Mucosa of descending colon (tissue), 3 donors: Measurements from ENCODE around the gene PPP1R37. TPM values are rescaled to one million over a fixed set of nuclear protein-coding genes. Genes with fewer than 3 reads are reported as not detected.
A peak's percentile ranks its signal among the peaks of the same experiment; 100 is the strongest.

Experiments used
- ATAC-seq: fragments of 200-7000 bp; cut with Tn5 transposase; one replicate; pipeline ENCODE4 v1.9.1; 2020; ENCODE audit warnings: mild to moderate bottlenecking, moderate library complexity
- DNase-seq, 3 donors: peaks; one replicate each; pipeline ENCODE4 v3.0.0-alpha.2; 2020
- H3K36me3 ChIP-seq: fragments of 200-600 bp; one replicate; pipeline ENCODE4 v1.8.0; 2021; ENCODE audit warnings: low read depth, mild to moderate bottlenecking
- H3K4me1 ChIP-seq: fragments of 200-600 bp; one replicate; pipeline ENCODE4 v1.8.0; 2021; ENCODE audit warnings: low read depth, mild to moderate bottlenecking
- H3K4me3 ChIP-seq: fragments of 200-600 bp; one replicate; pipeline ENCODE4 v1.8.0; 2021; ENCODE audit warnings: mild to moderate bottlenecking
- H3K9me3 ChIP-seq: fragments of 200-600 bp; one replicate; pipeline ENCODE4 v1.8.0; 2021; ENCODE audit warnings: mild to moderate bottlenecking
- intact Hi-C, 2 donors: fragments of 100-400 bp; cut with DNase I in 1 of 2; cut with micrococcal nuclease in 1 of 2; formaldehyde crosslinking; loops; one replicate each; pipeline versions ENCODE4 v1.11.0 to v1.11.1; 2022; cut with DNase I, micrococcal nuclease
- long read RNA-seq, 2 donors: library from polyadenylated mRNA; unstranded; transcript quantifications; one replicate each; pipeline ENCODE4 v2.0.0, GENCODE V29; 2019 to 2021
- total RNA-seq, 3 donors: library from RNA; stranded (reverse); fragmentation: NEBNext Ultra II Directional in 2 of 3; extraction: Animal tissue kit (Norgen Biotek cat#: 25700) in 2 of 3; gene quantifications; one replicate each; pipeline versions ENCODE4 v1.2.1 to v1.2.4, GENCODE V29; 2021 to 2023
- TF ChIP-seq, protein P1 (sequence below): fragments of 200-600 bp; IDR thresholded peaks from one replicate; pipeline ENCODE4 v1.8.0; 2022; ENCODE audit warnings: antibody characterized with exemption, mild to moderate bottlenecking
- donor health status: DM: no; HTN: no; CAD: no; lungs with moderate emphysema.
- donor health status: DM: no; HTN: no; CAD: no.
- donor health status: DM: no; HTN: yes; CAD: no.

The PPP1R37 gene, protein sequence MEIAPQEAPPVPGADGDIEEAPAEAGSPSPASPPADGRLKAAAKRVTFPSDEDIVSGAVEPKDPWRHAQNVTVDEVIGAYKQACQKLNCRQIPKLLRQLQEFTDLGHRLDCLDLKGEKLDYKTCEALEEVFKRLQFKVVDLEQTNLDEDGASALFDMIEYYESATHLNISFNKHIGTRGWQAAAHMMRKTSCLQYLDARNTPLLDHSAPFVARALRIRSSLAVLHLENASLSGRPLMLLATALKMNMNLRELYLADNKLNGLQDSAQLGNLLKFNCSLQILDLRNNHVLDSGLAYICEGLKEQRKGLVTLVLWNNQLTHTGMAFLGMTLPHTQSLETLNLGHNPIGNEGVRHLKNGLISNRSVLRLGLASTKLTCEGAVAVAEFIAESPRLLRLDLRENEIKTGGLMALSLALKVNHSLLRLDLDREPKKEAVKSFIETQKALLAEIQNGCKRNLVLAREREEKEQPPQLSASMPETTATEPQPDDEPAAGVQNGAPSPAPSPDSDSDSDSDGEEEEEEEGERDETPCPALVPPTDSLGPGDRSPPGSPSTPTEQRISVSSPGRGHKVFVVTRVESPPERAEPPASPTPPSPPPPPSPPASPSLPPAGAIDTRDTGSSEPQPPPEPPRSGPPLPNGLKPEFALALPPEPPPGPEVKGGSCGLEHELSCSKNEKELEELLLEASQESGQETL
- 10 to 100 TPM; 27.2 to 33.6 (median 31.7) TPM for total RNA-seq
- long read RNA-seq, donor 1, transcript PPP1R37-201 (13 exons, 3,163 nt): major isoform, 11 of 20 reads
- long read RNA-seq, donor 1, partial matches to known transcripts: 4 of 20 reads
- long read RNA-seq, donor 1, other reads (novel, unspliced or antisense): 5 of 20 reads
- long read RNA-seq, donor 2, partial matches to known transcripts: 0 of 1 reads
- long read RNA-seq, donor 2, other reads (novel, unspliced or antisense): 1 of 1 reads

DNA sequence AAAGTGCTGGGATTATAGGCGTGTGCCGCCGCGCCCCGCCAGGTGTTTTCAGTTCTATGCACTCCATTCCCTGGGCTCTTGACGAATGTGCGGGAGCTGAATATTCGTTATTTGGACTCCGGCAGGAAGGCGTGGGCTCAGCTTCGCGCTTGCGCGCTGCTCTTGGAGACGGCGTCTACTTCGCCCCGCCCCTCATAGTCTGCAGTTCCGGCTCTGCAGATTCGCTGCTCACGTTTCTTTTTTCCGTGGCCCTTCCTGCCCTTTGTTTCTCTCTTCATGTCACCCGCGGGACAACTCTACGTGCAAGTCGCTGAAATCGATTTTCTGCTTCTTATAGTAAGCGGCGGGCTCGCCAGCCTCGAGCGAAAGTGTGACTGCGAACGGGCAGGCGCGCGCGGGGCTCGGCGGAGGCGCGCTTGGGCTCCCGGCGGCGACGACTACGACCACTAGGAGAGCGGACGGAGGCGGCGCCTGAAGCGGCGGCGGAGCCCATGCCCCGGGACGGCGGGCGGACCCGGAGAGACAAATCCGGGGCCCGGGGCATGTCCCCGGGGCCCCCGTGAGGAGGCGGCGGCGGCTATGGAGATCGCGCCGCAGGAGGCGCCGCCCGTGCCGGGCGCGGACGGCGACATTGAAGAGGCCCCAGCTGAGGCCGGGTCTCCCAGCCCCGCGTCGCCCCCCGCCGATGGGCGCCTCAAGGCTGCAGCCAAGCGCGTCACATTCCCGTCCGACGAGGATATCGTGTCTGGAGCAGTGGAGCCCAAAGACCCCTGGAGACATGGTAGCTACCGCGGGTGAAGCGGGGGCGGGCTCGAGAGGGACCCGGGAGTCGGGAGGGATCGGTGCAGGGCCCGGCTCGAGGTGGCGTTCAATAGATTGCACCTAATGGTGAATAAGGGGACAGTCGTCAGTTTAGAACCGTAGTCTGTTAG, at the start of gene PPP1R37:
PPP1R37 (plus strand) TSS at position 433 of the 932 bp plus-strand sequence; CDS start at position 580, 147 bp downstream.
- DNase-seq (peak; percentile 93 to 97 (median 95)), ATAC-seq (peak; percentile 88)
- peaks cover 4% of the 10 kb centered on the region for H3K36me3 ChIP-seq
- intact Hi-C loops: no loop called here
- peaks cover 22% of the 10 kb centered on the region for H3K4me1 ChIP-seq
- H3K9me3 ChIP-seq: no peaks in the 10 kb centered on the region
- TF ChIP-seq, protein P1, sequence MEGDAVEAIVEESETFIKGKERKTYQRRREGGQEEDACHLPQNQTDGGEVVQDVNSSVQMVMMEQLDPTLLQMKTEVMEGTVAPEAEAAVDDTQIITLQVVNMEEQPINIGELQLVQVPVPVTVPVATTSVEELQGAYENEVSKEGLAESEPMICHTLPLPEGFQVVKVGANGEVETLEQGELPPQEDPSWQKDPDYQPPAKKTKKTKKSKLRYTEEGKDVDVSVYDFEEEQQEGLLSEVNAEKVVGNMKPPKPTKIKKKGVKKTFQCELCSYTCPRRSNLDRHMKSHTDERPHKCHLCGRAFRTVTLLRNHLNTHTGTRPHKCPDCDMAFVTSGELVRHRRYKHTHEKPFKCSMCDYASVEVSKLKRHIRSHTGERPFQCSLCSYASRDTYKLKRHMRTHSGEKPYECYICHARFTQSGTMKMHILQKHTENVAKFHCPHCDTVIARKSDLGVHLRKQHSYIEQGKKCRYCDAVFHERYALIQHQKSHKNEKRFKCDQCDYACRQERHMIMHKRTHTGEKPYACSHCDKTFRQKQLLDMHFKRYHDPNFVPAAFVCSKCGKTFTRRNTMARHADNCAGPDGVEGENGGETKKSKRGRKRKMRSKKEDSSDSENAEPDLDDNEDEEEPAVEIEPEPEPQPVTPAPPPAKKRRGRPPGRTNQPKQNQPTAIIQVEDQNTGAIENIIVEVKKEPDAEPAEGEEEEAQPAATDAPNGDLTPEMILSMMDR: no peak
- peak within 1 kb of the TSS; percentile 93 for H3K4me3 ChIP-seq

DNA sequence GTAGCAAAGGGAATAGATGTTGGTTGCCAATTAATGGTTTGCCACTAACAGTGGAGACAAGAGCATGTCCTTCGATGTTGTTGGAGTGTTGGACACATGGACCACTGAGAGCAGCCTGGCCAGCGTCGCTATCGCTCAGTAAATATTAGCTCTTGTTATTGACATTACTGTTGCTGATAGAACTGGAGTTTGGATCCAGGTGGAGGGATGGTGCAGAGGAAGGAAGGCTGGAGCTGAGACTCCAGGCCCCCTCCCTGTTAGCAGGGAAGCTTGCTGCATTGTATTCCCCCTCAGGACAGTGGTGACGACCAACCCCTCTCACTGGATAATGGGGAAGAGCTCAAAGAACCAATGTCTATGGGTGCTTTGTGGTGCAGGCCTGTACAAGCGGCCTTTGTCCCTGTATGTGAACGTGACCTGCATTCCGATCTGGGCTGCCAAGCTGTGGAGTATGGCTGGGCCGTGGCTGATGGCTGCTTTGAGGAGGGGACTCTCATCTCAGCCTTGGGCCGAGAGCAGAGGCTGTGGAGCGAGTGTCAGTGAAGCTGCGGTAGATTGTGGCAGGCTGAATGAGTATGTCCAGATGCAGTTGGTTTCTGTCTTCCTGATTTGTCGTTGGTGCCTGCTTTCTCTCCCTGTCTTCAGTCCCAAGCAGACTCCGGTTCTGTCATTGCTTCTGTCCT, 47.2 kb upstream of the PPP1R37 start:
- TF ChIP-seq, protein P1: no peak
- no peaks in the 10 kb centered on the region for H3K36me3 ChIP-seq
- intact Hi-C loops: no loop called here
- H3K9me3 ChIP-seq: no peaks in the 10 kb centered on the region
- peaks cover 13% of the 10 kb centered on the region for H3K4me1 ChIP-seq
- ATAC-seq: peak; percentile 84
- H3K4me3 ChIP-seq: no peak overlapping the region
- no peak for DNase-seq

DNA sequence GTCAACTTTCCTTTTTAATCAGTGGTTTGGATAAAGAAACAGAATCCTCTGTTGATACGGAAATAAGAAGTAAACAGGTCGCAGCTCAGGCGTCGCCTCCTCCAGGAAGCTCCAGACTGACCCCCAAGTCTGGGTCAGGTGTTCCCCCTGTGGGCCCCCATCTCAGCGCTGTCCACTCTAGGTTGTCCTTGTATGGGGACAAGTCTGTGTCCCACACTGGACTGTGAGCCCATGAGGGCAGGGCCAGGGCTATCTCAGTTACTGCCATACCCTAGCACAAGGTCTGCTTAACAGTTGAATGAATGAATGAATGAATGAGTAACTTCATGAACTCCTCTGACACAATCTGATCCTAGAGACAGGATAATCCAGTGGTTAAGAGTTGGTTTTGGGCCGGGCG, 46.6 kb upstream of the PPP1R37 start:
- DNase-seq: no peak
- ATAC-seq: peak; percentile 13
- H3K36me3 ChIP-seq: no peaks in the 10 kb centered on the region
- TF ChIP-seq, protein P1: no peak
- no peaks in the 10 kb centered on the region for H3K9me3 ChIP-seq
- no peak overlapping the region for H3K4me3 ChIP-seq
- intact Hi-C loops: no loop called here
- peaks cover 9% of the 10 kb centered on the region for H3K4me1 ChIP-seq

GRCh38 chr19:45047188-45047797, 45.7 kb upstream of the PPP1R37 start:
- intact Hi-C loops: no loop called here
- DNase-seq: no peak
- TF ChIP-seq, protein P1: no peak
- ATAC-seq: no peak
- Histone ChIP-seq H3K9me3 (no peaks in the 10 kb centered on the region), H3K4me1 (peaks cover 11% of the 10 kb centered on the region), H3K4me3 (no peak overlapping the region), H3K36me3 (no peaks in the 10 kb centered on the region)
